ENCODE data around the gene COBL.

DNA sequence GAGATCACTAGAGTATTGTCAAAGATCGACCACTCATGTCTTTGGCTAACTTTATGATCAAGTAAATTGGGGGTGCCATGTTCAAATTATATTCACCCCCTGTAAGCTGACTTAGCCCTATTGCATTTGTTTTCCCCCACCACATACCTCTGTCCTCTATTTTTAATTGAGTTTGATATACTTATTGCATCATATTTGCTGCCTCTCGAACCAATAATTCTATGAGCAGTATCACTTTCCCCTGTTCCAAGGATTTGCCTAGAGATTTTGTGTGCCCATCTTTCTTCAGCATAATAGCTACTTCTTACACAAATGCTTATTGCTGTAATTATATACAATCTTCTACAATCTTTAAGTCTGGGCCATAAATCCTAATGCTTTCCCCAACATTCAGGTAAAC, 245.2 kb downstream of the COBL start:
- TF ChIP-seq, protein P1, sequence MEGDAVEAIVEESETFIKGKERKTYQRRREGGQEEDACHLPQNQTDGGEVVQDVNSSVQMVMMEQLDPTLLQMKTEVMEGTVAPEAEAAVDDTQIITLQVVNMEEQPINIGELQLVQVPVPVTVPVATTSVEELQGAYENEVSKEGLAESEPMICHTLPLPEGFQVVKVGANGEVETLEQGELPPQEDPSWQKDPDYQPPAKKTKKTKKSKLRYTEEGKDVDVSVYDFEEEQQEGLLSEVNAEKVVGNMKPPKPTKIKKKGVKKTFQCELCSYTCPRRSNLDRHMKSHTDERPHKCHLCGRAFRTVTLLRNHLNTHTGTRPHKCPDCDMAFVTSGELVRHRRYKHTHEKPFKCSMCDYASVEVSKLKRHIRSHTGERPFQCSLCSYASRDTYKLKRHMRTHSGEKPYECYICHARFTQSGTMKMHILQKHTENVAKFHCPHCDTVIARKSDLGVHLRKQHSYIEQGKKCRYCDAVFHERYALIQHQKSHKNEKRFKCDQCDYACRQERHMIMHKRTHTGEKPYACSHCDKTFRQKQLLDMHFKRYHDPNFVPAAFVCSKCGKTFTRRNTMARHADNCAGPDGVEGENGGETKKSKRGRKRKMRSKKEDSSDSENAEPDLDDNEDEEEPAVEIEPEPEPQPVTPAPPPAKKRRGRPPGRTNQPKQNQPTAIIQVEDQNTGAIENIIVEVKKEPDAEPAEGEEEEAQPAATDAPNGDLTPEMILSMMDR (IDR thresholded peaks at IDR 0.05) = no peak
- TF ChIP-seq POLR2A (IDR thresholded peaks at IDR 0.05) = no peak
